Measurements from ENCODE around the gene CEP43.

CEP43 gene

GRCh38 chr6:166960609-166960978 lies 38.6 kb upstream of the CEP43 start:
- in situ Hi-C loops (cut with MboI; ENCODE audit: low sequenced_read_pairs), result no loop called here

GRCh38 chr6:166966268-166966667 lies 32.9 kb upstream of the CEP43 start:
- in situ Hi-C loops (cut with MboI; ENCODE audit: low sequenced_read_pairs), result no loop called here

- in situ Hi-C loops (cut with MboI; ENCODE audit: low sequenced_read_pairs), result no loop called here
Observed at GRCh38 chr6:166969390-166970002, 29.7 kb upstream of the CEP43 start.

- in situ Hi-C loops (cut with MboI; ENCODE audit: low sequenced_read_pairs), result no loop called here
Observed at GRCh38 chr6:166970091-166970490, 29.1 kb upstream of the CEP43 start.

DNA sequence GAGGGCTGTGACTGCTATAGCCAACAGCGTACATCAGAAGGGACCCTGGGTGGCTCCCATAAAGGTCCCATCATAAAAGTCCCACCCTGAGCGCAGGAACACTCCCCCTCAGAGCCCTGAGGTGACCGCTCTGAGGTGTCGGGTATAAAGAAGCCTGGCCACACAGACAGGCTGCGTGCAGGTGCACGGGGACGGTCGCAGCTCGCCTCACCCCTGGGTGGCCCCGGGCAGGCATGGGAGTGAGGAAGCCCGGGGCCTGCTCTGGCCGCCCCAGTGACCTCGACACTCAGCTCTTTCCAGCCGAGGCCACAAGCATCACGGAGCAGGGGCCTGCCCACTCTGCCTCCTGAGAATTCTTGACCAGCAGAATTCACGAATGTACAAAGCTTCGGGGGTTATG lies 28.4 kb upstream of the CEP43 start:
- in situ Hi-C loops (cut with MboI; ENCODE audit: low sequenced_read_pairs), result no loop called here

GRCh38 chr6:166971271-166971670 lies 27.9 kb upstream of the CEP43 start:
- in situ Hi-C loops (cut with MboI; ENCODE audit: low sequenced_read_pairs), result no loop called here

- in situ Hi-C loops (cut with MboI; ENCODE audit: low sequenced_read_pairs), result no loop called here
Observed at GRCh38 chr6:166972101-166972500, 27.1 kb upstream of the CEP43 start.

DNA sequence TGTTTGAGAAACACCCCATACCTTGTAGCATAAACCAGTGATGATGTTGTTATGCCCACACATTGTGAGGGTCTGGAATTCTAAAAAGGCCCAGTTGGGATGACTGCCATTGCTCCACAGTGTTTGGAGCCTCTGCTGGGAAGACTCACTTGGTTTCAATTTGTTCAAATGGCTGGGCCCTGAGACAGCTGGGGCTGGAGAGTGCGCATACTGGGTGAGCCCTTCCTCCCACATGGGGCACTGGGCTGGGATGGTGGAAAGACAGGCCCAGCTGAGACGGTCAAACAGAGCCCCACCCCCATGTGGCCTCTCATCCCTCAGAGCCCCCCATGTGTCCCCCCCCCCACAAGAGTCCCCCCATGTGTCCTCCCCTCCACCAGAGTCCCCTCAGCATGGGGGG lies 22.6 kb upstream of the CEP43 start:
- in situ Hi-C loops (cut with MboI; ENCODE audit: low sequenced_read_pairs), result no loop called here

DNA sequence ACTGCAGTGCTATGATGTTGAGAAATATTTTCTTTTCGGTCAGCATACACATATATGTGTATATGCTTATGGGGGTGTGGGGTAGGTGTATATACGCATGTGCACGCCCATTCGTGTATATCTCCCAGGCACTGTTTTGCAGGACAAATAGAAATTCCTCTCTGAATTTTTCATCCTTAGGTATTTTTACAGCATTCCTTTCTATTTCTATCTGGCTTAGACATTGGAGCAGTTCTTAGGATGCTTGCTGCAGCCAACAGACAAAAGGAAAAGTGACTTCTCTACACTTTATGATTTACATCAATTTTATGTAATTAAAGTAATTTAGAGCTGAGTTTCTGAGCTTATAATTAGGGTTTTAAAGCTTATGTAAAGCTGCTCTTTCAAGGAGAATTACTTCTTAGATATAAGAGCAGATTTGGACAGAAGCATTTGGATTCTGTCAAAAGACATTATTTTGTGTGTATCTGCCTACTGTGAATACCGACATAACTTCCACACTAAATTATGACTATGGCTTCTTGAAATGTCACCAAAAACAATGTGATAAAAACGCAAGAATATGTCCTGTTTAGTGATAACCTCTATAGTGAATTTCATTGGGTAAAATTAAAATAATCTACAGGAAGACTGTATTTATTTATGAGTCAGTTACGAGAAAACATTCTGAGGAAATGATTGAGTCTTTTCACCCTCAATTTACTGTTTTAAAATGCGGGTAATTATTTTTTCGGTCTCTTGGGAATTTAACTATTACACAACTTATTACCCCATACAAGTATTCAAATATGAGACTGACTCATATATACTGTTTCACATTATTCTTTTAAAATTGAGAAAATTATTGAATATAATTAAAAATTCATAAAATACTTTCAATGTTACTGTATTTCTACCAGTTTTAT lies 21.3 kb upstream of the CEP43 start:
- in situ Hi-C loops (cut with MboI; ENCODE audit: low sequenced_read_pairs), result no loop called here

GRCh38 chr6:166980738-166981137 lies 18.5 kb upstream of the CEP43 start:
- in situ Hi-C loops (cut with MboI; ENCODE audit: low sequenced_read_pairs), result no loop called here

DNA sequence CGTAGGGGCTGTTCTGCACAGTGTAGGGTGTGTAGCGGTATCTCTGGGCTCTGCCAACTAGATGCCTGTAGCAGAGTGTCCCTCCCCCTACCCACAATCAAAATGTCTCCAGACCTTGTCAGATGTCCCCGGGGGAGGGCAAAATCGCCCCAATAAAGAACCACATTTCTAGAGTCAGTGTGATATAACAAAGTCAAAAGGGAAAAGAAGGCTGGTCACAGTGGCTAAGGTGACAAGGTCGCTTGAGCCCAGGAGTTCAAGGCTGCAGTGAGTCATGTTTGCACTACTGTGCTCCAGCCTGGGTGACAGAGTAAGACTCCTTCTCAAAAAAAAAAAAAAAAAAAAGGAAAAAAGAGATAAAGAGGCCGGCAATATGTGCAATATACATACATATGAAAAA lies 11.7 kb upstream of the CEP43 start:
- in situ Hi-C loops (cut with MboI; ENCODE audit: low sequenced_read_pairs), result no loop called here

DNA sequence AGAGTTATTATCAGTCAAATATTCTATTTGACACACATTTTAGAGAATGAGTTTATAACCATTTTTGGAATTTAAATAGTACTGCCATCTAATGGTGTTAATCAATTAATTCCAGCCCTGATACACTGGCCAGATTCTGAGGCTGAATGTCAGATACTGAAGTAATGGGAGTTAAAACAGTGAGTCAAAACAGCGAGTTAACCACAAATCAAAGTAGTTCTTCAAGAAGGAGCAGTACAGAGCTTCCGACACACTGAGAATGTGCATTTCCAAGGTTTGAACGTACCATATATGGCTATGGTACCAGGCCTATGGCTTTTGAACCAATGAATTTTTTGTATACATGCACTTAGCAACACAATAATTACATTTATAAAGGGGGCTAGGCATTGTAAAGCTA lies 11.3 kb upstream of the CEP43 start:
- in situ Hi-C loops (cut with MboI; ENCODE audit: low sequenced_read_pairs), result no loop called here

DNA sequence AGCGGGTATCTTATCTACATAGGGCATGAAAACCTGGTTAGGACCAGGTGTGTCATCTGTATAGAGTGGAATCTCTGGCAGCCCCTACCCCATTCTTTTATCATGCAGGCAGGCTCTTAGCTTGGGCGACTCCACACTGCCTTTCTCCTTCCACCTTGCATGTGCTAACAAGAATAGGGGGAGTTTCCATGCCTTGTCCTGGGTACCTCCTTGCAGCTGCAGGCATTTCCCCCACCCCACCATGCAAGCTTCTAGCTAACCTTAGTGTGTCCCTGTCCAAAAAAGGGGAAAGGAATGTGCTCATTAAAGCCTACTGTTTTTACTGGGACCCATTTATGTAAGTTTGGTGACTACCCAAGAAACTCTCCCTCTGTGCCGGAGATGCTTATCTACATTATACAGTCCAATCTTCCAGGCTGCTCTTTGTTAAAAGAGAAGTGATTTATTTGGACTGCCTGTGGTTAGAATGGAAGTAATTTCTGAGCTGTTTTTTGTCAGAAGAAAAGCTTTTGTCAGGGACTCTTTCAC lies 10.5 kb upstream of the CEP43 start:
- in situ Hi-C loops (cut with MboI; ENCODE audit: low sequenced_read_pairs), result no loop called here

DNA sequence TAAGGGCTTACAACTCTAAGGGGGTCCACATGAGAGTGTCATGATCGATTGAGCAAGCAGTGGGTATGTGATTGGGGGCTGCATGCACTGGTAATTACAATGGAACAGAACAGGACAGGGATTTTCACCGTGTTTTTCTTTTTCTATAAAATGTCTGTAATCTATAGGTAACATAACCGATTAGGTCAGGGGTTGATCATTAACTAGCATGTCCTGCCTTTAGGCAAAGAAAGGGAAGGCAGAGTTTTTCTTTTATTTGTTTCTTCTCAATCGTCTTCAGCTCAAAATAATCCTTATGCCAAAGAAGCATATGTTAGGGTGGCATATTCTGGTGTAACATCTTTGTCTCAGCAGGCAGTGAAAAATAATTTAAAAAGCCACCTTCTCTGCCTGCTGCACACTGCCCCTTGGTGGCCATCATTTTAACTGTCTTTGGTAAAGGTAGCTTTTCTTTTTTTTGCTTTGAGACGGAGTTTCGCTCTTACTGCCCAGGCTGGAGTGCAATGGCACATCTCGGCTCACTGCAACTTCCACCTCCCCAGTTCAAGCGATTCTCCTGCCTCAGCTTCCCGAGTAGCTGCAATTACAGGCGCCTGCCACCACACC lies 9.7 kb upstream of the CEP43 start:
- in situ Hi-C loops (cut with MboI; ENCODE audit: low sequenced_read_pairs), result loop anchor here (10.0 kb wide), 1 partner anchor 215 kb away; no protein-coding TSS in a partner anchor

- in situ Hi-C loops (cut with MboI; ENCODE audit: low sequenced_read_pairs), result loop anchor here (10.0 kb wide), 1 partner anchor 222 kb away; no protein-coding TSS in a partner anchor
Observed at GRCh38 chr6:166996406-166996805, 2.8 kb upstream of the CEP43 start.

DNA sequence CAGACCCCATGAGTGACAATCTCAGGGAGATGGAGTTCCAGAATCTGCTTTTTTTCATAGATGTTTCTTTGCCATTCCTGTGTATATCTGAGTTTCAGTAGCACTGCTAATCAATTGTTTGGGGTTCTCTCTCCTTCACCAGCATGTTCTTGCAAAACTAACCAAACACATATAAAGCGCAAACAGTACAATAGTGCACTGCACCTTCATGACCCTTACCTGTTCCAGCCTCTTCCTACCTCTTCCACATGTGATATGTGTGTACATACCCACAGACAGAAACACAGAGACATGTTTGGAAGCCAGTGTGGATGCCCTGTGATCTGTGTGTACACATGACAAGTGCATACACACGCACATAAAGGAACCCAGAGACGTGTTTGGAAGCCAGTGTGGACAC lies 1.8 kb upstream of the CEP43 start:
- in situ Hi-C loops (cut with MboI; ENCODE audit: low sequenced_read_pairs), result loop anchor here (10.0 kb wide), 1 partner anchor 223 kb away; no protein-coding TSS in a partner anchor

DNA sequence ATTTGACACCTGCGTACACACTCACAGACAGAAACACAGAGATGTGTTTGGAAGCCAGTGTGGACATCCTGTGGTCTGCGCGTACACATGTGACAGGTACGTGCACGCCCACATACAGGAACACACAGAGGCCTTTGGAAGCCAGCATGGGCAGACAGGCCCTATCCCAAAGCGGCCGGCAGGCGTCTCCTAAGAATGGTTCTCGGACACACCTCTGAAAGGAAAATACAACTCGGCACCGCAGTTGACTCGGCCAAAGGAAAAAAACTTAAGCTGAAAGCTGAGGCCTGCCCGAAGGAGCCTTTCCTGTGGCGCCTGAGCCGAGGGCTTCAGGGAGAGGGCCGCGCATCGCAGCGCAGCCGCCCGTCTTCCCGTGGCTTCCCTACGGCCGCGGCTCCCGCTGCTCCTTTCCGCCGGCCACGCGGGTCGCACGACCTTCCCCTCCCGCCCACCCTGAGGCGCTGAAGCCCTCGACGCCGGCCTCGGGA lies 1.4 kb upstream of the CEP43 start:
- in situ Hi-C loops (cut with MboI; ENCODE audit: low sequenced_read_pairs), result loop anchor here (10.0 kb wide), 1 partner anchor 223 kb away; no protein-coding TSS in a partner anchor

DNA sequence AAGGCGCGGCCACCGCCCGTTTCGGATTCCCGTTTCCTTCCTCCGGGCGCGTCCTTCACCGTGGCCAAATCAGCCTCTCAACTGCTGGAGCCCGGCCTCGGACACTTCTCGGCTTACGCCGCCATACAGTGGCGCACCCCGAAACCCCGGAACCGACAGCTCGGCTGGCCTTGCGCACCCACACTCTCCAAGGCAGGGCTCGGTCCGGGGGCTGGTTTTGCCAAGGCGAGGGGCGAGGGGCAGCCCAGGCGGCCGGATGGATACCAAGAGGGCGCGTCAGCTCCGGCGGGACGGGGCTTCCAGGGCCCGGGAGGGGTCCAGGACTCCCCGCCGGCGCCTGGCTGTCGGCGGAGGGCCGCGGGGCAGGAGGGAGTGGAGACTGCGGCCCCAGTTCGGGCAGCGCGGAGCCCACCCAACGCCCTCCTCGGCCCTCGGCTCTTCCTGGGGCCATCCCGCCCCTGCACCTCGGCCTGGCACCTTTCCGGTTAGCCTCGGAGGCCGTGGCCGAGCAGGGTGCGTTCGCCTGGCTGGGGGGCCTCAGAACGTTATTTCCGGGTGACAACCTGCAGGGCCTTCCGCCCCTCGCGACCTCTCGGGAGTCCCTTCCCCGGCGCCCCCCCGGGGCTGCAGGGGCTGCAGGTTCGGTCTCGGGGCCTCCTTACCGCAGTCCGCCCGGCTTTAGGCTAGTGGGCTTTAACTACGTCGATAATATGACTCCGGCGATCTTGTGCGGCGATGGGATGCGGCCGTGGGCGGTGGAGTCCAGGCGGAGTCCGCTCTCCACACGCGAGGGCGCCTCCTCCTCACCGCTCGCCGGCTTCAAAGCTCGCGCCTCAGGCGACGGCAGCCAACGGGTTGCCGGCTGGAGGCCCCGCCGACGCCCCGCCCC lies 697 bp upstream of the CEP43 start:
- in situ Hi-C loops (cut with MboI; ENCODE audit: low sequenced_read_pairs), result loop anchor here (10.0 kb wide), 1 partner anchor 224 kb away; no protein-coding TSS in a partner anchor

- in situ Hi-C loops (cut with MboI; ENCODE audit: low sequenced_read_pairs), result loop anchor here (10.0 kb wide), 1 partner anchor 225 kb away; no protein-coding TSS in a partner anchor
Observed at GRCh38 chr6:166999884-167000253, 672 bp downstream of the CEP43 start.

GRCh38 chr6:167000759-167001158 lies 1.6 kb downstream of the CEP43 start:
- in situ Hi-C loops (cut with MboI; ENCODE audit: low sequenced_read_pairs), result no loop called here

All from HL-60/S4 treated with phorbol 12-myristate 13-acetate at 8.2 ng/mL for 4 days and 3 days (cell line).